HepG2 (cell line): ENCODE results near the gene ASIC3. TPM values are rescaled to one million over a fixed set of nuclear protein-coding genes. Genes with fewer than 3 reads are reported as not detected.

Experiments
- ARID4A ChIP-seq: sonication (generic); formaldehyde crosslinking; IDR thresholded peaks from 2 replicates; pipeline ENCODE4 v1.5.0; 2020; ENCODE audit warnings: mild to moderate bottlenecking, missing genetic modification reagents, borderline replicate concordance
- BORCS8-MEF2B ChIP-seq: sonication (generic); formaldehyde crosslinking; IDR thresholded peaks from 2 replicates; pipeline ENCODE4 v1.8.0; 2022; ENCODE audit warnings: mild to moderate bottlenecking, missing genetic modification reagents
- BRD4 ChIP-seq: sonication (generic); formaldehyde crosslinking; IDR thresholded peaks from 2 replicates; pipeline ENCODE4 v1.4.0; 2020; ENCODE audit warnings: missing genetic modification reagents
- HCFC1 ChIP-seq: fragments of 150-350 bp; IDR thresholded peaks from 2 replicates; pipeline ENCODE4 v1.6.1; 2014; ENCODE audit warnings: low read depth, low read length
- HNRNPLL ChIP-seq: fragments of 200-400 bp; formaldehyde crosslinking; IDR thresholded peaks from 2 replicates; pipeline ENCODE4 v1.6.1; 2017; ENCODE audit warnings: mild to moderate bottlenecking, low read depth, low read length; ENCODE audit not compliant: poor library complexity, severe bottlenecking
- KAT8 ChIP-seq: IDR thresholded peaks from 2 replicates; pipeline ENCODE4 v1.6.1; 2016; ENCODE audit warnings: missing genetic modification reagents, missing compliant biosample characterization
- MTA1 ChIP-seq: sonication (generic); formaldehyde crosslinking; IDR thresholded peaks from 2 replicates; pipeline ENCODE4 v1.4.0; 2020; ENCODE audit warnings: missing genetic modification reagents, mild to moderate bottlenecking, borderline replicate concordance
- NFKB2 ChIP-seq: sonication (generic); formaldehyde crosslinking; IDR thresholded peaks from 2 replicates; pipeline ENCODE4 v1.4.0; 2020; ENCODE audit warnings: missing genetic modification reagents, borderline replicate concordance
- PLSCR1 ChIP-seq: sonication (generic); formaldehyde crosslinking; IDR thresholded peaks from 2 replicates; pipeline ENCODE4 v1.5.0; 2020; ENCODE audit warnings: missing genetic modification reagents, mild to moderate bottlenecking, borderline replicate concordance
- POLR2AphosphoS5 ChIP-seq: IDR thresholded peaks from 2 replicates; pipeline ENCODE4 v1.6.1; 2012; ENCODE audit warnings: low read depth, low read length
- SP5 ChIP-seq: IDR thresholded peaks from 2 replicates; pipeline ENCODE4 v1.6.1; 2016; ENCODE audit warnings: low read depth, borderline replicate concordance
- TGIF2 ChIP-seq: IDR thresholded peaks from 2 replicates; pipeline ENCODE4 v1.6.1; 2016; ENCODE audit warnings: control low read depth, missing compliant biosample characterization
- TSC22D2 ChIP-seq: sonication (generic); formaldehyde crosslinking; IDR thresholded peaks from 2 replicates; pipeline ENCODE4 v1.5.1; 2020; ENCODE audit warnings: missing genetic modification reagents, mild to moderate bottlenecking, borderline replicate concordance
- UBTF ChIP-seq: sonication (generic); formaldehyde crosslinking; IDR thresholded peaks from 2 replicates; pipeline ENCODE4 v1.4.0; 2020; ENCODE audit warnings: mild to moderate bottlenecking, missing genetic modification reagents
- WIZ ChIP-seq: sonication (generic); formaldehyde crosslinking; IDR thresholded peaks from 2 replicates; pipeline ENCODE4 v1.5.1; 2020; ENCODE audit warnings: mild to moderate bottlenecking, missing genetic modification reagents
- ZFP90 ChIP-seq: sonication (generic); formaldehyde crosslinking; IDR thresholded peaks from 2 replicates; pipeline ENCODE4 v1.8.0; 2022; ENCODE audit warnings: missing genetic modification reagents, mild to moderate bottlenecking, inconsistent platforms, borderline replicate concordance
- ZNF567 ChIP-seq: sonication (generic); formaldehyde crosslinking; IDR thresholded peaks from 2 replicates; pipeline ENCODE4 v1.8.1; 2023; ENCODE audit warnings: mild to moderate bottlenecking, missing genetic modification reagents, borderline replicate concordance
- ZNF740 ChIP-seq: sonication (generic); formaldehyde crosslinking; IDR thresholded peaks from 2 replicates; pipeline ENCODE4 v1.4.0; 2020; ENCODE audit warnings: missing genetic modification reagents
- ZNF777 ChIP-seq: sonication (generic); formaldehyde crosslinking; IDR thresholded peaks from 2 replicates; pipeline ENCODE4 v1.4.0; 2020; ENCODE audit warnings: missing genetic modification reagents
- polyA plus RNA-seq, 8 experiments: library from polyadenylated mRNA; depleted of rRNA in 3 of 8; stranded (reverse) in 7 of 8; unstranded in 1 of 8; fragments of >200 nt; fragmentation: Illumina TruSeq in 4 of 8; extraction: Trizol in 4 of 8; gene quantifications; 2 replicates each; pipeline versions ENCODE4 v1.2.1 to v1.2.3, GENCODE V29; 2011 to 2016; ENCODE audit warnings: low read depth in 4 of 8, missing spikeins in 1 of 8, mixed read lengths in 1 of 8; ENCODE audit not compliant: insufficient read depth in 1 of 8
- total RNA-seq, 5 experiments: library from RNA; depleted of rRNA; stranded (reverse); fragments of >200 nt; fragmentation: Illumina TruSeq; extraction: Trizol; gene quantifications; 2 replicates each; pipeline ENCODE4 v1.2.3, GENCODE V29; 2016; ENCODE audit warnings: low read depth in 1 of 5

Gene ASIC3
- total and polyA plus RNA-seq, 2 of the 13 experiments (the other 11 are each of a cell fraction or from before 2014, with no cell fraction given) = 0.51 TPM; not detected in 1

GRCh38 chr7:151010307-151011096 lies 37.8 kb upstream of the ASIC3 start (continued):
- TF ChIP-seq BORCS8-MEF2B (CRISPR knock-in tag) (peak; percentile 66; the same call in 1 of the 2 replicates), ZFP90 (0 out of 2 replicates have a peak, but pooled peaks have one; percentile 48), PLSCR1 (CRISPR knock-in tag) (no peak), KAT8 (0 out of 2 replicates have a peak, but pooled peaks have one; percentile 24), TGIF2 (CRISPR knock-in tag) (0 out of 2 replicates have a peak, but pooled peaks have one; percentile 30), POLR2AphosphoS5 (no peak), HCFC1 (no peak), UBTF (CRISPR knock-in tag) (peak; percentile 65; the same call in 1 of the 2 replicates), SP5 (CRISPR knock-in tag) (no peak), ZNF567 (CRISPR knock-in tag) (0 out of 2 replicates have a peak, but pooled peaks have one; percentile 56), ARID4A (CRISPR knock-in tag) (peak; percentile 12; the same call in 1 of the 2 replicates), NFKB2 (CRISPR knock-in tag) (peak; percentile 36; the same call in 1 of the 2 replicates), HNRNPLL (peak; percentile 61), BRD4 (CRISPR knock-in tag) (peak; percentile 83), TSC22D2 (CRISPR knock-in tag) (no peak), MTA1 (CRISPR knock-in tag) (peak; percentile 26; the same call in 1 of the 2 replicates), WIZ (no peak), ZNF740 (CRISPR knock-in tag) (0 out of 2 replicates have a peak, but pooled peaks have one; percentile 18), ZNF777 (CRISPR knock-in tag) (peak; percentile 83)
